Uterus (tissue), 2 donors: Measurements from ENCODE around the gene TFPI.

ENCODE experiments used
- CTCF ChIP-seq, 4 experiments: fragments of 200-600 bp in 2 of 4; fragments of 450-650 bp in 2 of 4; sonication (generic) in 2 of 4; IDR thresholded peaks; one replicate each; pipeline ENCODE4 v1.5.1; 2016 to 2019; ENCODE audit warnings: antibody characterized with exemption in 4 of 4, mild to moderate bottlenecking in 2 of 4, moderate library complexity in 1 of 4
- POLR2A ChIP-seq, 2 donors: fragments of 450-650 bp; IDR thresholded peaks; one replicate each; pipeline ENCODE4 v1.6.1; 2016; ENCODE audit warnings: antibody characterized with exemption in 2 of 2, mild to moderate bottlenecking in 1 of 2, moderate library complexity in 1 of 2

- no peak for TF ChIP-seq CTCF (IDR thresholded peaks at IDR 0.05)
- no peak for TF ChIP-seq POLR2A (IDR thresholded peaks at IDR 0.05)
Measured at GRCh38 chr2:187593098-187593497, 38.9 kb upstream of the TFPI start.
